Fibroblast of pulmonary artery (primary cell): Measurements from ENCODE around the gene C9orf43.

Source experiments
- DNase-seq: peaks from one replicate; pipeline ENCODE4 v3.0.0-alpha.2; 2010; ENCODE audit warnings: low read depth
- H3K4me3 ChIP-seq: replicated peaks from 2 replicates; pipeline ENCODE4 v1.5.1; 2011; ENCODE audit warnings: low read depth, mild to moderate bottlenecking, control low read depth, low read length, moderate library complexity
- TF ChIP-seq, protein P1 (sequence below): IDR thresholded peaks from 2 replicates; pipeline ENCODE4 v1.5.1; 2011; ENCODE audit warnings: mild to moderate bottlenecking, control low read depth, low read length, inconsistent platforms; ENCODE audit errors: missing control alignments

C9orf43 gene

DNA sequence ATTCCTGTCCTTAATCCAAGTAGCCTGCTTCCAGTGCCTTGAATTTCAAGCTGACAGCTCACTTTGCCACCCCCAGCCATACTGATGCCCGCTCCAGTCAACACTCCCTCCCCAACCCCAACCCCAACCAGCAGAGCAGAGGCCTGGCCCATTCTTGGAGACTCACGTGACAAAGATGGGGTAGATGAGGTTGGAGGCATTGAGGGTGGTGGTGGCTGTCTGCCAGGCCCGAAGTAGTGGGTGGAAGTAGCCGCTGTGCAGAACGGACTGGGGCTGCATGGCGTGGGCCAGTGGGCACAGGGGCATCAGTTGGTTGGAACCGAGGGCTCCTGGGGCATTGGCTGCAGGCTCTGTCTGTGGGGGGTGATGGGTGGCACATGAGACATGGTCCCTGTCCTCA, 17.3 kb upstream of the C9orf43 start:
- DNase-seq: no peak
- TF ChIP-seq, protein P1, sequence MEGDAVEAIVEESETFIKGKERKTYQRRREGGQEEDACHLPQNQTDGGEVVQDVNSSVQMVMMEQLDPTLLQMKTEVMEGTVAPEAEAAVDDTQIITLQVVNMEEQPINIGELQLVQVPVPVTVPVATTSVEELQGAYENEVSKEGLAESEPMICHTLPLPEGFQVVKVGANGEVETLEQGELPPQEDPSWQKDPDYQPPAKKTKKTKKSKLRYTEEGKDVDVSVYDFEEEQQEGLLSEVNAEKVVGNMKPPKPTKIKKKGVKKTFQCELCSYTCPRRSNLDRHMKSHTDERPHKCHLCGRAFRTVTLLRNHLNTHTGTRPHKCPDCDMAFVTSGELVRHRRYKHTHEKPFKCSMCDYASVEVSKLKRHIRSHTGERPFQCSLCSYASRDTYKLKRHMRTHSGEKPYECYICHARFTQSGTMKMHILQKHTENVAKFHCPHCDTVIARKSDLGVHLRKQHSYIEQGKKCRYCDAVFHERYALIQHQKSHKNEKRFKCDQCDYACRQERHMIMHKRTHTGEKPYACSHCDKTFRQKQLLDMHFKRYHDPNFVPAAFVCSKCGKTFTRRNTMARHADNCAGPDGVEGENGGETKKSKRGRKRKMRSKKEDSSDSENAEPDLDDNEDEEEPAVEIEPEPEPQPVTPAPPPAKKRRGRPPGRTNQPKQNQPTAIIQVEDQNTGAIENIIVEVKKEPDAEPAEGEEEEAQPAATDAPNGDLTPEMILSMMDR: no peak
- H3K4me3 ChIP-seq: no peak overlapping the region

DNA sequence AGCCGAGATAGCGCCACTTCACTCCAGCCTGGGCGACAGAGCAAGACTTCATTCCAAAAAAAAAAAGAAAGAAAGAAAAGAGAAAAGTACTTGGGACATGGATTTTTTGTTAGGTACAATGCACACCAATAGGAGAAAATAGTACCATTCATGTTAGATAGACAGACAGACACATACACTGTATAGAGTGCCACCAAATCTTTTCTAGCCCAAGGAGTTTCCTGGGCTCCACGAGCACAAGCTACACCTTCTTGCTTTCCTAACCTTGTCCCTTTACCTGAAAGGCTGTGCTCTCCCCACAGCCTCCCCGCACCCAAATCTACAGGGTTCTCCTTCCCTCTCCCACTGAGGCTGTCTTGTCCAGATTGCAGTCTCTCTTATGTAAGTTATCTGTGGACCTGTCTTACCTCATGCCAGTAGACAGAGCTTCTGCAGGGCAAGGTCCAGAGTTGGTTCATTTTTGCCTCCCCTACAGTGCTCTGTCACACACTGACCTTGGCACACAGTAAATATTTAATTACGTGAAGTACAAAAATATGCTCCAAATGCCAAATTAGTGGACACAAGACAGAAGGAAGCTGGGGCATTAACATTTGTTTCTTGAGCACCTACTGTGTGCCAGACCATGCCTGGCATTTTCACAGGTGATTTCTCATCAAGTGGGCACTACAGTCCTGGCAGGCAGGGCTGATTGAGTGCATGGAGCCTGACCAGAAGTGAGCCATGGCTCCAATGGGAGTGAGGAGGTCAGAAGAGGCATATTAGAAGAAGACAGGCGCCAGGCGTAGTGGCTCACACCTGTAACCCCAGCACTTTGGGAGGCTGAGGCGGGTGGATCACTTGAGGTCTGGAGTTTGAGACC, 15.3 kb upstream of the C9orf43 start:
- no peak overlapping the region for H3K4me3 ChIP-seq
- DNase-seq: no peak
- TF ChIP-seq, protein P1: no peak

DNA sequence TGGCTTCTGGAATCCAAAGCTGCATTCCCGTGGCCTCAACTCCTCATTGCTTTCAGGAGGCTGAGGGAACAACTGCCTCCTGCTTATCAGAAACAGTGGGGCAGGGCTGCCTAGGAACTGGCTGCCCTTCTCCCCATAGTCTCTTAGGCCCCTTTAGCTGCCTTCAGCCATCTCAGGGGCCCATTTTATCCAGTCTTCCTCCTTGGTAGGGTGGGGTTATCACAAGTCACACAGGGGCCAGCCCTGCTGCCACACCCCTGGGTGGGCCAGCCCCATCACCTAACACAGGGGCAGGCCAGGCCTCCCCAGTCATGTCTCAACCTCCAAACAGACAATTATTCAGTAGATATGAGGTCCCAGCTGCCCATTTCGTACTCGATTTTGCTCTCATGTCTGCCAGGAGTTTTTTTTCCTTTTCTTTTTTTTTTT, 13.3 kb upstream of the C9orf43 start:
- H3K4me3 ChIP-seq: no peak overlapping the region
- TF ChIP-seq, protein P1: no peak
- DNase-seq: no peak

GRCh38 chr9:113398796-113399195, 11.8 kb upstream of the C9orf43 start:
- TF ChIP-seq, protein P1: no peak
- no peak overlapping the region for H3K4me3 ChIP-seq
- DNase-seq: peak; percentile 8

DNA sequence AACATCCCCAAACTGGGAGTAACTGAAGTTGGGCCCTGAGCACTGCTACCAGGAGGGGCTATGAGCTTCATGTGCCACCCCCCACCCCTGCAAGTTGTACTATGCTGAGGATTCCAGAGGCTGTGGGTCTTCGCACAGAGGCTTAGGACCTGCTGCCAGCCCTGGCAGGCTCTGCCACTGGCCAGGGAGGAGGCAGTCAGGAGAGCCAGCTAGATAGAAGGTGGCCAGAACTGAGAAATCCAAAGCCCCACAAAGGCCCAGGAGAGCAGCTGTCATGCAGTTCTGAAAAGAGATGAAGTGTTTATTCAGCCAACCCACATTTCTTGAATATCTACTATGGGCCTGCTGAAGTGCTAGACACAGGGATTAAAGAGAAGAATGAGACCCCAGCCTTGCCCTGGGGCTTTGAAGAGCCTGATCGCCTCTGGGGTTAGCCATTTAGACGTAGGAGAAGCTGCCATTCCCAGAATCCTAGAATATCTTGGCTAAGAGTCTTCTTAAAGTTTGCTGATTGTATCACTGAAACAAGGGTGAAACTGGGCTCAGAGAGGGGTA, 10.8 kb upstream of the C9orf43 start:
- peak overlapping the region; percentile 90 for H3K4me3 ChIP-seq
- no peak for DNase-seq
- TF ChIP-seq, protein P1: no peak

- TF ChIP-seq, protein P1: peak; percentile 73
- DNase-seq: peak; percentile 99
- peak within 1 kb of the TSS; percentile 90 for H3K4me3 ChIP-seq
Measured at GRCh38 chr9:113401027-113401792, 9.3 kb upstream of the C9orf43 start, which contains the start of gene ALAD. Gene ALAD (minus strand): TSS chr9:113401284. CDS start chr9:113393559, 7,725 bp downstream.
